ENCODE measurements around the gene JMJD8. TPM values are rescaled to one million over a fixed set of nuclear protein-coding genes. Genes with fewer than 3 reads are reported as not detected.
A peak's percentile ranks its signal among the peaks of the same experiment; 100 is the strongest.

Gene JMJD8
- total RNA-seq, 1 donor from 2014 or later = 158 TPM

DNA sequence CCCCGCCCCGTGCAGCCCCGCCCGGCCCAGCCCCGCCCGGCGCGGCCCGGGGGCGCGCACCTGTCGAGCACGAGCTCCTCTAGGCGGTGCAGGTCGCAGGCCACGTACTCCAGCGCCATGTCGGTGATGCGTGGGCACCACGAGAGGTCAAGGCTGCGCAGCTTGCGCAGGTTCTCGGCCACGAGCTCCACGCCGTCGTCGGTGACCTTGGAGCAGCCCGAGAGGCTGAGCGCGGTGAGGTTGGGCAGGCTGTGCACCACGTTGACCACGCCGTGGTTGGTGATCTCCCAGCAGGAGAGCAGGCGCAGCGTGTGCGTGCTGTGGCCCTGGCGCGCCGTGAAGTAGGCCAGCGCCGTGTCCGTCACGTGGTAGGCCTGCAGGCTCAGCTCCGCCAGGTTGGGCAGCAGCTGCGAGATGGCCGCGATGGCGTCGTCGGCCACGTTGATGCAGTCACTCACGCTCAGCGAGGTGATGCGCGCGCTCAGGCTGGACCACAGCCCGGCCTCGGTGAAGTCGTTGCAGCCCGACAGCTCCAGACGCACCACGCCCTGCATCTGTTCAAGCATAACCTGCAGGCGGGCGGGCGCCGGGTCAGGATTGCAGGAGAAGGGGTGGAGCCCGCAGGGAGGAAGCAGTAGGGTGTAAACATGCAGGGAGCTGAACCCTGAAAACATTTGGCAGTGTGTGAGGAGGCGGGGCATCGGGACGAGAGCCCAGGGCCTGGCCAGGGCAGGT, 11.4 kb upstream of the JMJD8 start:
- H3K27ac ChIP-seq = no peak overlapping the region
- peaks cover 35% of the 10 kb centered on the region for H3K27me3 ChIP-seq
- intact Hi-C loops (cut with DNase I) = no loop called here
- H3K36me3 ChIP-seq = no peaks in the 10 kb centered on the region
- TF ChIP-seq, protein P1, sequence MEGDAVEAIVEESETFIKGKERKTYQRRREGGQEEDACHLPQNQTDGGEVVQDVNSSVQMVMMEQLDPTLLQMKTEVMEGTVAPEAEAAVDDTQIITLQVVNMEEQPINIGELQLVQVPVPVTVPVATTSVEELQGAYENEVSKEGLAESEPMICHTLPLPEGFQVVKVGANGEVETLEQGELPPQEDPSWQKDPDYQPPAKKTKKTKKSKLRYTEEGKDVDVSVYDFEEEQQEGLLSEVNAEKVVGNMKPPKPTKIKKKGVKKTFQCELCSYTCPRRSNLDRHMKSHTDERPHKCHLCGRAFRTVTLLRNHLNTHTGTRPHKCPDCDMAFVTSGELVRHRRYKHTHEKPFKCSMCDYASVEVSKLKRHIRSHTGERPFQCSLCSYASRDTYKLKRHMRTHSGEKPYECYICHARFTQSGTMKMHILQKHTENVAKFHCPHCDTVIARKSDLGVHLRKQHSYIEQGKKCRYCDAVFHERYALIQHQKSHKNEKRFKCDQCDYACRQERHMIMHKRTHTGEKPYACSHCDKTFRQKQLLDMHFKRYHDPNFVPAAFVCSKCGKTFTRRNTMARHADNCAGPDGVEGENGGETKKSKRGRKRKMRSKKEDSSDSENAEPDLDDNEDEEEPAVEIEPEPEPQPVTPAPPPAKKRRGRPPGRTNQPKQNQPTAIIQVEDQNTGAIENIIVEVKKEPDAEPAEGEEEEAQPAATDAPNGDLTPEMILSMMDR (IDR thresholded peaks at IDR 0.05) = no peak
- peak overlapping the region; percentile 2 to 45 for H3K4me3 ChIP-seq
- no peak for DNase-seq (ENCODE audit: low spot score in 2 of 2)
- H3K4me1 ChIP-seq = peaks cover 6 to 8% of the 10 kb centered on the region in 2 donors
- H3K9me3 ChIP-seq = no peaks in the 10 kb centered on the region

DNA sequence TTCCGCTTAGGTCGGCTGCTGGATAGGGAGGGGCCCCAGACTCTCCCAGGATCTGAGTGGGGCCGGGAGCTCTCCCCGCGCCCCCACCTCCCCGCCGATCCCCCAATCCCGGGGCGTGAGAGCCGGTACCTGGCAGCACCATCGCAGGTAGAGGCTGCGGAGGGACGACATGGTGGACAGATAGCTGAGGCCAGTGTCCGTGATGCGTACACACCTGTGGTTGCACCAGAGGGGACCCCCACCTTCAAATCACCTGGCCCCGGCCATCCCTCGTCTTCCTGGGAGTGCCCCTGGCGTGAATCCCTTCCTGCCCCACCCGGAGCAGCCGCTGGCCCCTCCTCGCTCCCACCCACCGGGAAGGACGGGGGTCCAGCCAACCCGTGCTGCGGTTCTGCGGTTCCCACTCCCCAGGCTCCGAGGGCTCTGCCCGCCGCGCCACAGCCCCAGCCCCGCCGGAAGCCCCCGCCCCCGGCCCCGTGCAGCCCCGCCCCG, 10.8 kb upstream of the JMJD8 start:
- no peak for DNase-seq (ENCODE audit: low spot score in 2 of 2)
- Histone ChIP-seq H3K4me1 (peaks cover 6 to 8% of the 10 kb centered on the region in 2 donors), H3K9me3 (no peaks in the 10 kb centered on the region), H3K36me3 (no peaks in the 10 kb centered on the region), H3K27me3 (peaks cover 29% of the 10 kb centered on the region), H3K27ac (no peak overlapping the region), H3K4me3 (peak overlapping the region; percentile 9 to 45)
- intact Hi-C loops (cut with DNase I) = no loop called here
- TF ChIP-seq, protein P1 (IDR thresholded peaks at IDR 0.05) = no peak

- H3K36me3 ChIP-seq = no peaks in the 10 kb centered on the region
- TF ChIP-seq, protein P1 (IDR thresholded peaks at IDR 0.05) = no peak
- peaks cover 28% of the 10 kb centered on the region for H3K27me3 ChIP-seq
- peak overlapping the region; percentile 9 to 45 for H3K4me3 ChIP-seq
- no peaks in the 10 kb centered on the region for H3K9me3 ChIP-seq
- intact Hi-C loops (cut with DNase I) = no loop called here
- no peak for DNase-seq (ENCODE audit: low spot score in 2 of 2)
- H3K4me1 ChIP-seq = peaks cover 12 to 13% of the 10 kb centered on the region in 2 donors
- no peak overlapping the region for H3K27ac ChIP-seq
Measured at GRCh38 chr16:694187-694862, 10.2 kb upstream of the JMJD8 start.

- H3K27ac ChIP-seq = no peak overlapping the region
- peaks cover 28% of the 10 kb centered on the region for H3K27me3 ChIP-seq
- peak overlapping the region in 1 of 2 donors; percentile 12 for H3K4me3 ChIP-seq
- DNase-seq (ENCODE audit: low spot score in 2 of 2) = no peak
- intact Hi-C loops (cut with DNase I) = no loop called here
- H3K4me1 ChIP-seq = peaks cover 17 to 19% of the 10 kb centered on the region in 2 donors
- H3K36me3 ChIP-seq = no peaks in the 10 kb centered on the region
- TF ChIP-seq, protein P1 (IDR thresholded peaks at IDR 0.05) = no peak
- no peaks in the 10 kb centered on the region for H3K9me3 ChIP-seq
Measured at GRCh38 chr16:693766-694165, 9.6 kb upstream of the JMJD8 start.

DNA sequence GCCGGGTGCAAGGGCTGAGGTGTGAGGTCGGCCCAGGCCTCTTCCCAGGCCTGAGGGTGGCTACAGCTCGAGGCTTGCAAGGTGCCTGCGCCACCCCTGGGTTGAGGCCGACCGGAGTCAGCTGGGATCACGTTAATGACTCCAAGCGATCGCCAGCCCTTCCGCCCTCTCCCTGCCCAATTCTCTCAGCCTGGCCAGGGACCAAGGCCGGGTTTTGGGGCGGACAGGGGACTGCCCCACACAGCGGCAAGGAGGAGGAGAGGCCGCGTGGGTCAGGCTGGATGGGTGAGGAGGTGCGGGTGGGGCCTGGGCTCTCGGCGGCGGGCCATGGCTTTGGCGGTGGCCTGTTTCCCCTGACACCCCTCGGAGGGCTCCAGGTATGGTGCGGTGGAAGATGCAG, 9.2 kb upstream of the JMJD8 start:
- H3K4me3 ChIP-seq = no peak overlapping the region
- no peak overlapping the region for H3K27ac ChIP-seq
- H3K4me1 ChIP-seq = peaks cover 20 to 21% of the 10 kb centered on the region in 2 donors
- no peaks in the 10 kb centered on the region for H3K36me3 ChIP-seq
- H3K9me3 ChIP-seq = no peaks in the 10 kb centered on the region
- peaks cover 28% of the 10 kb centered on the region for H3K27me3 ChIP-seq
- TF ChIP-seq, protein P1 (IDR thresholded peaks at IDR 0.05) = no peak
- no peak for DNase-seq (ENCODE audit: low spot score in 2 of 2)
- intact Hi-C loops (cut with DNase I) = no loop called here
